Keratinocyte (primary cell): ENCODE results near the gene MYOT. TPM values are rescaled to one million over a fixed set of nuclear protein-coding genes. Genes with fewer than 3 reads are reported as not detected.
A peak's percentile ranks its signal among the peaks of the same experiment; 100 is the strongest.

Experiments
- DNase-seq: peaks from one replicate; pipeline ENCODE4 v3.0.0-alpha.2; 2011; ENCODE audit warnings: low read depth, missing footprints, low spot score
- FAIRE-seq: peaks from 2 replicates; lab custom pipeline; 2011; peaks lifted over from hg19 to GRCh38; lab: Jason Lieb, UNC
- H2AFZ ChIP-seq: 2 replicates; pipeline ENCODE4 v1.6.0; 2012; ENCODE audit warnings: low read length, control low read depth, inconsistent platforms; ENCODE audit not compliant: control insufficient read depth
- H3K27ac ChIP-seq: 2 replicates; pipeline ENCODE4 v1.5.1; 2011; ENCODE audit warnings: low read length; ENCODE audit not compliant: control insufficient read depth, insufficient read depth
- H3K27me3 ChIP-seq: 3 replicates; pipeline ENCODE4 v1.6.0; 2011; ENCODE audit warnings: low read length; ENCODE audit not compliant: control insufficient read depth, insufficient read depth; ENCODE audit errors: extremely low read depth
- H3K36me3 ChIP-seq, 2 experiments: 2 replicates in 1 of 2; 3 replicates in 1 of 2; pipeline ENCODE4 v1.5.1; 2011; ENCODE audit warnings: low read length in 2 of 2, mild to moderate bottlenecking in 1 of 2; ENCODE audit not compliant: control insufficient read depth in 2 of 2, insufficient read depth in 2 of 2; ENCODE audit errors: extremely low read depth in 1 of 2
- H3K4me1 ChIP-seq: 3 replicates; pipeline ENCODE4 v1.5.1; 2011; ENCODE audit warnings: low read length; ENCODE audit not compliant: control insufficient read depth, insufficient read depth; ENCODE audit errors: extremely low read depth
- H3K4me2 ChIP-seq: 3 replicates; pipeline ENCODE4 v1.6.0; 2011; ENCODE audit warnings: low read depth, low read length; ENCODE audit not compliant: control insufficient read depth, insufficient read depth; ENCODE audit errors: extremely low read depth
- H3K4me3 ChIP-seq, 3 experiments: fragments of 200-600 bp in 1 of 3; sonication (generic) in 1 of 3; 2 replicates in 2 of 3; 3 replicates in 1 of 3; pipeline ENCODE4 v1.5.1; 2011 to 2016; ENCODE audit warnings: low read length in 3 of 3, mild to moderate bottlenecking in 3 of 3, control low read depth in 2 of 3, inconsistent platforms in 1 of 3, low read depth in 1 of 3, mixed read lengths in 1 of 3, mixed run types in 1 of 3, moderate library complexity in 1 of 3; ENCODE audit not compliant: control insufficient read depth in 2 of 3, insufficient read depth in 2 of 3; ENCODE audit errors: extremely low read depth in 1 of 3
- H3K79me2 ChIP-seq: 2 replicates; pipeline ENCODE4 v1.6.0; 2012; ENCODE audit warnings: low read length; ENCODE audit not compliant: control insufficient read depth, insufficient read depth
- H3K9ac ChIP-seq: 3 replicates; pipeline ENCODE4 v1.6.0; 2011; ENCODE audit warnings: low read length; ENCODE audit not compliant: control insufficient read depth, insufficient read depth; ENCODE audit errors: extremely low read depth
- H3K9me1 ChIP-seq: 3 replicates; pipeline ENCODE4 v1.6.0; 2011; ENCODE audit warnings: low read length; ENCODE audit not compliant: control insufficient read depth, insufficient read depth; ENCODE audit errors: extremely low read depth
- H3K9me3 ChIP-seq: 2 replicates; pipeline ENCODE4 v1.5.1; 2012; ENCODE audit warnings: low read depth, low read length; ENCODE audit not compliant: control insufficient read depth
- H4K20me1 ChIP-seq: 3 replicates; pipeline ENCODE4 v1.6.0; 2011; ENCODE audit warnings: low read length; ENCODE audit not compliant: control insufficient read depth, insufficient read depth; ENCODE audit errors: extremely low read depth
- CTCF ChIP-seq, 3 experiments: IDR thresholded peaks in 1 of 3; conservative IDR thresholded peaks in 1 of 3; optimal IDR thresholded peaks in 1 of 3; 2 replicates in 2 of 3; 3 replicates in 1 of 3; pipeline versions ENCODE3 to v1.5.1; 2011; ENCODE audit warnings: low read length in 3 of 3, mild to moderate bottlenecking in 3 of 3, moderate library complexity in 2 of 3, control low read depth in 1 of 3, inconsistent platforms in 1 of 3; ENCODE audit not compliant: insufficient read depth in 2 of 3; ENCODE audit errors: extremely low read depth in 1 of 3
- EZH2 ChIP-seq: IDR thresholded peaks from one replicate; pipeline ENCODE4 v1.6.1; 2012; ENCODE audit warnings: inconsistent platforms, mild to moderate bottlenecking, low read length, moderate library complexity
- dilution Hi-C: fragments of 300-500 bp; cut with MboI; formaldehyde crosslinking; loops from one replicate; pipeline ENCODE4 v1.7.0; 2020; ENCODE audit warnings: low sequenced_read_pairs; ENCODE audit not compliant: extremely low pct_ligation_motif_present
- polyA plus RNA-seq, 5 experiments: library from polyadenylated mRNA; depleted of rRNA in 3 of 5; stranded (reverse) in 3 of 5; stranded (forward) in 1 of 5; unstranded in 1 of 5; fragments of >200 nt; gene quantifications; 1 replicate in 1 of 5; 2 replicates in 3 of 5; 3 replicates in 1 of 5; pipeline versions ENCODE4 v1.2.1 to v1.2.3, GENCODE V29; 2011 to 2012; ENCODE audit warnings: missing spikeins in 2 of 5, low read depth in 1 of 5, low replicate concordance in 1 of 5

The MYOT gene
- polyA plus RNA-seq, 1 donor (not counting 4 experiments of a cell fraction or from before 2014, with no cell fraction given) = 0.55 TPM

GRCh38 chr5:137887831-137888230, 20.2 kb downstream of the MYOT start:
- Histone ChIP-seq H3K9me1 (no peaks in the 10 kb centered on the region), H3K4me2 (peak overlapping the region; percentile 83), H3K79me2 (no peaks in the 10 kb centered on the region), H3K27ac (no peak overlapping the region), H3K4me3 (no peak overlapping the region), H2AFZ (peak overlapping the region; percentile 48), H4K20me1 (no peaks in the 10 kb centered on the region), H3K36me3 (no peaks in the 10 kb centered on the region), H3K9ac (peak overlapping the region; percentile 10), H3K9me3 (no peaks in the 10 kb centered on the region), H3K4me1 (peaks cover 10% of the 10 kb centered on the region), H3K27me3 (no peaks in the 10 kb centered on the region)
- dilution Hi-C loops = no loop called here
- no peak for TF ChIP-seq CTCF (optimal IDR thresholded peaks at IDR 0.05 in 1 of 3, IDR thresholded peaks at IDR 0.05 in 1 of 3, conservative IDR thresholded peaks at IDR 0.05 in 1 of 3; ENCODE audit: extremely low read depth in 1 of 3, insufficient read depth in 2 of 3, low read length in 3 of 3)
- no peak for TF ChIP-seq EZH2
- no peak for DNase-seq
- peak; percentile 53 for FAIRE-seq

- Histone ChIP-seq H4K20me1 (no peaks in the 10 kb centered on the region), H3K9ac (peak overlapping the region; percentile 75), H3K27ac (peak overlapping the region; percentile 73), H3K36me3 (no peaks in the 10 kb centered on the region), H3K4me1 (peaks cover 10% of the 10 kb centered on the region), H3K9me3 (no peaks in the 10 kb centered on the region), H3K9me1 (no peaks in the 10 kb centered on the region), H3K4me2 (peak overlapping the region; percentile 83), H3K4me3 (peak overlapping the region; percentile 44 to 69 (median 60)), H3K27me3 (no peaks in the 10 kb centered on the region), H2AFZ (peak overlapping the region; percentile 97), H3K79me2 (no peaks in the 10 kb centered on the region)
- TF ChIP-seq EZH2 (no peak), CTCF (optimal IDR thresholded peaks at IDR 0.05 in 1 of 3, IDR thresholded peaks at IDR 0.05 in 1 of 3, conservative IDR thresholded peaks at IDR 0.05 in 1 of 3; ENCODE audit: extremely low read depth in 1 of 3, insufficient read depth in 2 of 3, low read length in 3 of 3) (no peak)
- FAIRE-seq (peak; percentile 77), DNase-seq (no peak)
- dilution Hi-C loops = no loop called here
Observed at GRCh38 chr5:137888466-137888862, 20.8 kb downstream of the MYOT start.
